ENCODE results near the gene WDPCP. TPM values are rescaled to one million over a fixed set of nuclear protein-coding genes. Genes with fewer than 3 reads are reported as not detected.
A peak's percentile ranks its signal among the peaks of the same experiment; 100 is the strongest.

Gene WDPCP
- total RNA-seq, 1 donor from 2014 or later = 30.7 TPM

DNA sequence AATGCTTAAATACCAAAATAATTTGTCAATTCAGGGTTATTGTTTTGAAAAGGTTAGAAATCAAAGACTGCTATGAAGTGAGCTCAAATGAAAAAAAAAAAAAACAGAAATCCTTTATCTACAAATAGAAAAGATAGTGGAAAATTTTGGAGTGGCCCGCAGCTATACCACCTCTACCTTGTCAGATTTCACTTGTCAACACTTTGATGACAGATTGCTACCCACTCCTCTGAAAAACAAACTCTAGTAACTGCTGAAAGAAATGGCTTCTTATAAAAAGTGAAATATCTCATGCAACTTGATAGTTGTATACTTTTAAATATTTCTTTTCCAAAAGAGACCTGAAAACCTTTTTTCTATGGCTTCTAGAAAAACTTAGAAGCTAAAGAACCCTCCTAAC, 84.5 kb downstream of the WDPCP start:
- DNase-seq (ENCODE audit: low spot score in 2 of 2, unreplicated experiment in 2 of 2) = no peak
- no peaks in the 10 kb centered on the region for H3K27me3 Mint-ChIP-seq (ENCODE audit: low read depth)
- no peak overlapping the region for H3K27ac Mint-ChIP-seq
- TF ChIP-seq, protein P1, sequence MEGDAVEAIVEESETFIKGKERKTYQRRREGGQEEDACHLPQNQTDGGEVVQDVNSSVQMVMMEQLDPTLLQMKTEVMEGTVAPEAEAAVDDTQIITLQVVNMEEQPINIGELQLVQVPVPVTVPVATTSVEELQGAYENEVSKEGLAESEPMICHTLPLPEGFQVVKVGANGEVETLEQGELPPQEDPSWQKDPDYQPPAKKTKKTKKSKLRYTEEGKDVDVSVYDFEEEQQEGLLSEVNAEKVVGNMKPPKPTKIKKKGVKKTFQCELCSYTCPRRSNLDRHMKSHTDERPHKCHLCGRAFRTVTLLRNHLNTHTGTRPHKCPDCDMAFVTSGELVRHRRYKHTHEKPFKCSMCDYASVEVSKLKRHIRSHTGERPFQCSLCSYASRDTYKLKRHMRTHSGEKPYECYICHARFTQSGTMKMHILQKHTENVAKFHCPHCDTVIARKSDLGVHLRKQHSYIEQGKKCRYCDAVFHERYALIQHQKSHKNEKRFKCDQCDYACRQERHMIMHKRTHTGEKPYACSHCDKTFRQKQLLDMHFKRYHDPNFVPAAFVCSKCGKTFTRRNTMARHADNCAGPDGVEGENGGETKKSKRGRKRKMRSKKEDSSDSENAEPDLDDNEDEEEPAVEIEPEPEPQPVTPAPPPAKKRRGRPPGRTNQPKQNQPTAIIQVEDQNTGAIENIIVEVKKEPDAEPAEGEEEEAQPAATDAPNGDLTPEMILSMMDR (IDR thresholded peaks at IDR 0.05; ENCODE audit: unreplicated experiment) = no peak
- no peak overlapping the region for H3K4me3 Mint-ChIP-seq
- H3K4me1 Mint-ChIP-seq = peaks cover 11% of the 10 kb centered on the region
- peaks cover 14% of the 10 kb centered on the region for H3K36me3 Mint-ChIP-seq
- H3K9me3 Mint-ChIP-seq = peaks cover 21% of the 10 kb centered on the region

DNA sequence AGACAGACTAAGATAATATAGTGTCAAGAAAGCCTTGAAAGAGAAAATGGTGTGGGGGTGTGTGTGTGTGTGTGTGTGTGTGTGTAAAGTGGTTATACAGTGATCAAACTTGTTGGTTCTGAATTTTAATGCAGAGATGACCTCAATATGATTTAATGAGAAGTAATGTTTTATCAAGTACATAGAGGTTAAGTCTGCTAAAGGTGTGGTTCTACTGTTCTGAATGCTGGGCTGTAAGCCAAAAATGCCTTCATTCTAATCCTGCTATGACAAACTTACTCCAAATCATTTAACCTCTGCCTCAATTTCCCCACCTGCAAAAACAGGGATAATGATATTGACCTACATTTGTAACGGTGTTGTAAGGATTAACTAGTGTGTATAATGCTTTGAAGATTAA, 87.9 kb downstream of the WDPCP start:
- no peaks in the 10 kb centered on the region for H3K36me3 Mint-ChIP-seq
- H3K27me3 Mint-ChIP-seq (ENCODE audit: low read depth) = no peaks in the 10 kb centered on the region
- H3K4me1 Mint-ChIP-seq = peaks cover 11% of the 10 kb centered on the region
- TF ChIP-seq, protein P1 (IDR thresholded peaks at IDR 0.05; ENCODE audit: unreplicated experiment) = no peak
- no peak overlapping the region for H3K27ac Mint-ChIP-seq
- DNase-seq (ENCODE audit: low spot score in 2 of 2, unreplicated experiment in 2 of 2) = no peak
- no peak overlapping the region for H3K4me3 Mint-ChIP-seq
- no peaks in the 10 kb centered on the region for H3K9me3 Mint-ChIP-seq

DNA sequence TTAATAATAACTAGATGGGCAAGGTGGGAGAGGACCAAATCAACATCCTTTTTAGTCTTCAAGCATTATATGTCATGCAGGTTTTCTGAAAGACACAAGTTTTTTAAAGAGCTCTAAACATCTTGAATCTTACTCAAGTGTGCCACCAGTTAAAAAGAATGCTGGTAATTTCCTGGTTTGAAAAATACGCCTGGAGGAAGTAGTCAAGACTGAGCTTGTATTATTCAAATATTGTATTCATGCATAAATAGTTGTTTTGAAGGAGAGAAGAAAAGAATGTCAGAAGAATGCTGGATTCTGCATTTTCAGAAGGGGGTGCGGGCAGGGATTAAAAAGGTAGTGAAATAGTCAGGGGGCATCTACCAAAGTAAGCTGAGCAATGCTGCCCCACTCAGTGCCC, 90.7 kb downstream of the WDPCP start:
- peaks cover 3% of the 10 kb centered on the region for H3K36me3 Mint-ChIP-seq
- no peak for DNase-seq (ENCODE audit: low spot score in 2 of 2, unreplicated experiment in 2 of 2)
- no peaks in the 10 kb centered on the region for H3K9me3 Mint-ChIP-seq
- H3K4me1 Mint-ChIP-seq = peaks cover 5% of the 10 kb centered on the region
- H3K27ac Mint-ChIP-seq = no peak overlapping the region
- TF ChIP-seq, protein P1 (IDR thresholded peaks at IDR 0.05; ENCODE audit: unreplicated experiment) = no peak
- H3K27me3 Mint-ChIP-seq (ENCODE audit: low read depth) = no peaks in the 10 kb centered on the region
- H3K4me3 Mint-ChIP-seq = no peak overlapping the region

DNA sequence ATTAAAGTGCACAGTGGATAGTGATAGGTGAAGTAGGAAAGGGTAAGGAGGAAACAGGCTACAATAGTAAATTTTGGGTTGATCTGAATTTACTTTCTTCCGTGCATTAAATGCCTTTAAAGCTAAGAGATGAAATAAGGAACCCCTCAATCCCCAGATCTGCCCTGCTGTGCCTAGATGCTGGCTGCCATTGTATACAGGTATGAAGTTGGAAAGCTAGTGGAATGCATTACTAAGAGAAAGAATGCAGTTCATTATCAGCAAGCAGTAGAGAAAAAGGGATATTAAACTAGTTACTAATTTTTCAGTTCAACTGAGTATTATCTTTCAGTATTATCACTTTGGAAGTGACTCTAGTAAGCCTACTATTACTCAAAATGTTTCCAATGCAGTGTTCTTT, 93.3 kb downstream of the WDPCP start:
- DNase-seq (ENCODE audit: low spot score in 2 of 2, unreplicated experiment in 2 of 2) = no peak
- Mint-ChIP-seq H3K9me3 (no peaks in the 10 kb centered on the region), H3K4me3 (no peak overlapping the region)

DNA sequence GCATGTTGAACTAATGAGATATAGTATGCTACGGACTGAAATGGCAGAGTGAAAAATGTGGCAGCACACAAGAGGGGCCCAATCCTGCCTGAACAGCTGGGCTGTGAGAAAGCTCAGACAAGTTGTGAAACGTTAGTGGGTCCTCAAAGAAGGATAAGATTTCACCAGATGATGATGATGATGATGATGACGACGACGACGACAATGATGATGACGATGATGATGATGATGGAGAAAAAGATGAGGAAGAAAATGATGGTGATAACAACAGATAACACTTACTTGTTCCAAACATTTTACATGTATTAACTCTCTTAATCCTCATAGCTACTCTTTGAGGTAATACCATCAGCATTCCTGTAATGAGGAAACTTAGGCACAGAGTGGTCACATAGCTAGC, 94.2 kb downstream of the WDPCP start:
- DNase-seq (ENCODE audit: low spot score in 2 of 2, unreplicated experiment in 2 of 2) = no peak
- Mint-ChIP-seq H3K36me3 (peaks cover 3% of the 10 kb centered on the region), H3K27me3 (ENCODE audit: low read depth) (no peaks in the 10 kb centered on the region), H3K4me1 (no peaks in the 10 kb centered on the region), H3K4me3 (no peak overlapping the region), H3K9me3 (no peaks in the 10 kb centered on the region), H3K27ac (no peak overlapping the region)
- TF ChIP-seq, protein P1 (IDR thresholded peaks at IDR 0.05; ENCODE audit: unreplicated experiment) = no peak

More for the DNA sequence above, 93.3 kb downstream of the WDPCP start:
- Mint-ChIP-seq H3K27ac (no peak overlapping the region), H3K36me3 (peaks cover 3% of the 10 kb centered on the region), H3K27me3 (ENCODE audit: low read depth) (no peaks in the 10 kb centered on the region), H3K4me1 (peaks cover 2% of the 10 kb centered on the region)
- TF ChIP-seq, protein P1 (IDR thresholded peaks at IDR 0.05; ENCODE audit: unreplicated experiment) = no peak

DNA sequence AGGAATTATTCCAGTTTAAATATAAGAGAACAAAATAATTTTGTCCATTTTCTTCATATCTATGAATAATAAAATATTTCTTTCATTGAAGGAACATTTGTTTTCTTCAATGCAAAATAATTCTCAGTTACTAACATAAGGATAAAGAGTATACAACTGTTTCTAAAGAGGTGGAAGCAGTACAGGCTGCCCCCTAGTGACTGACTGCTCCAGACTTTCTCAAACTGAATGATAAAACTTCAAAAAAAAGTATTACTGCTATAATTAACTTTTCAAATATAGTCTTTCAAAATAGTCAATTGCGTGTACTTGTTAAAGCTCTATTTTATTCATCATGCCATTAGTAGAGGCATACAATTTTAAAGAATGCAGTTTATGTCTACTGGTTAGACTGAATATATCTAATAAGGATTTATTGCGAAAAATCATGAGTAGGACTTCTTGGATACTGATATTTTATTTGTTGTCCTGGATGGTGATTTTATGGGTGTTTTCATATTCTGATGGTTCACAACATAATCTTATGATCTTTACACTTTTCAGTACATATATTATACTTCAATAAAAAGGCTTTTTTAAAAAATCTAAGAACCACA, 100.1 kb downstream of the WDPCP start:
- no peak for DNase-seq (ENCODE audit: low spot score in 2 of 2, unreplicated experiment in 2 of 2)
- TF ChIP-seq, protein P1 (IDR thresholded peaks at IDR 0.05; ENCODE audit: unreplicated experiment) = peak; percentile 61
- H3K4me3 Mint-ChIP-seq = no peak overlapping the region
- H3K36me3 Mint-ChIP-seq = no peaks in the 10 kb centered on the region
- no peak overlapping the region for H3K27ac Mint-ChIP-seq
- no peaks in the 10 kb centered on the region for H3K27me3 Mint-ChIP-seq (ENCODE audit: low read depth)
- no peaks in the 10 kb centered on the region for H3K9me3 Mint-ChIP-seq
- no peaks in the 10 kb centered on the region for H3K4me1 Mint-ChIP-seq

Data from mesothelial cell of epicardium (in vitro differentiated cells).